GM12801 (cell line): ENCODE results near the gene NSFL1C.

Experiments used
- TF ChIP-seq, protein P1 (sequence below): IDR thresholded peaks from one replicate; pipeline ENCODE4 v1.5.1; 2011; ENCODE audit warnings: control low read depth; ENCODE audit not compliant: insufficient read length; ENCODE audit errors: extremely low read depth

NSFL1C gene

DNA sequence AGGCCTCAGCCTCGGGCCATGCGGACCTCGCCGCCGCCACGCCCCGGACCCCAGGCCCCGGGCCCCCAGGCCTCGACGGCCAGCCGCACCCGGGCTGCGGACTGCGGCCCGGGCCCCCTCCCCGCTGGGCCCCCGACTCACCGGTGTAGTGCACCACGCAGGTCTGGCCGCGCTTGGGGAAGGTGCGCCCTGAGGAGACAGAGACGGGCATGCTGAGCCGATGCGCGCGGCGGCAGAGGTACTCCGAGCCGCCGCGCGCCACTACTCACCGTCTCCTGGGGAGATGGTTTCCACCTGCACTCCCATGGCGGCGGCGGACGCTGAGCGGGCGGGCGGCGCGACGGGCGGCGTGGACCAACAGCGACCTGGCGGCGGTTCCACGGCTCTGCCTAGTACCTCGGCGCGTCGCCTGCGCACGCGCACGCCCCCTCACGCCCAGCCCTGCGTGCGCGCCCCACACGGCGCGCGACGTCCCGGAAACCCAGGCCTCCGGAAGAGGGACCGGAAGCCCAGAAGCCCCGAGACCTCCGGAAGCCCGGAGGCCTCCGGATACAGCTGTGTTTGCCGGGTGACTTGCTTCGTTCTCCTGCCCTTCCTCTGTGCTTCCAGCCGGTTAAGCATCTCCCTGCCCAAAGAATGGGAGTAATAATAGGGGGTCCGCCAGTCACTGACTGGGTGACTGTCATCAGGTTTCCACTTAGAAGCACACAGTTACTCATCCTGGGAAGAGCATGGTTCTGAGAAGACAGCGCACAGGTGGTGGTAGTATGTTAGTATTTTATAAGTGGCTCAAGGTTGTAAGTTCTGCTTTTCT is 73.7 kb downstream of the NSFL1C start, which contains the start of gene FKBP1A:
TSS of gene FKBP1A (minus strand) at position 362 of the 814 bp plus-strand sequence. CDS start at position 306, 56 bp downstream.
- TF ChIP-seq, protein P1, sequence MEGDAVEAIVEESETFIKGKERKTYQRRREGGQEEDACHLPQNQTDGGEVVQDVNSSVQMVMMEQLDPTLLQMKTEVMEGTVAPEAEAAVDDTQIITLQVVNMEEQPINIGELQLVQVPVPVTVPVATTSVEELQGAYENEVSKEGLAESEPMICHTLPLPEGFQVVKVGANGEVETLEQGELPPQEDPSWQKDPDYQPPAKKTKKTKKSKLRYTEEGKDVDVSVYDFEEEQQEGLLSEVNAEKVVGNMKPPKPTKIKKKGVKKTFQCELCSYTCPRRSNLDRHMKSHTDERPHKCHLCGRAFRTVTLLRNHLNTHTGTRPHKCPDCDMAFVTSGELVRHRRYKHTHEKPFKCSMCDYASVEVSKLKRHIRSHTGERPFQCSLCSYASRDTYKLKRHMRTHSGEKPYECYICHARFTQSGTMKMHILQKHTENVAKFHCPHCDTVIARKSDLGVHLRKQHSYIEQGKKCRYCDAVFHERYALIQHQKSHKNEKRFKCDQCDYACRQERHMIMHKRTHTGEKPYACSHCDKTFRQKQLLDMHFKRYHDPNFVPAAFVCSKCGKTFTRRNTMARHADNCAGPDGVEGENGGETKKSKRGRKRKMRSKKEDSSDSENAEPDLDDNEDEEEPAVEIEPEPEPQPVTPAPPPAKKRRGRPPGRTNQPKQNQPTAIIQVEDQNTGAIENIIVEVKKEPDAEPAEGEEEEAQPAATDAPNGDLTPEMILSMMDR = no peak

DNA sequence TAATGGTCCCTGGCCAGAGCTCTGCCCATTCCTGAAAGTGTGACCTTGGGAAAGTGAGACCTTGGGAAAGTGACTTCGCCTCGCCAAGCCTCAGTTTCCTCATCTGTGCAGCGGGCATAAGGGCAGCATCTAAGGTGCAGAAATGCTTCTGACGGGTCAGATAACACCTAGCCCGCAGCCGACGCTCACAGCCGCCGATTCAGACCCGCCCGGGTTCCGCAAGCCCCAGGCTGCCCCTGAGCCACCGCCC is 74.3 kb downstream of the NSFL1C start:
- TF ChIP-seq, protein P1 = no peak
